Measurements from ENCODE around the gene C11orf58.
A peak's percentile ranks its signal among the peaks of the same experiment; 100 is the strongest.

The C11orf58 gene

GRCh38 chr11:16786131-16786530 lies 47.7 kb downstream of the C11orf58 start:
- DNase-seq, result no peak

DNA sequence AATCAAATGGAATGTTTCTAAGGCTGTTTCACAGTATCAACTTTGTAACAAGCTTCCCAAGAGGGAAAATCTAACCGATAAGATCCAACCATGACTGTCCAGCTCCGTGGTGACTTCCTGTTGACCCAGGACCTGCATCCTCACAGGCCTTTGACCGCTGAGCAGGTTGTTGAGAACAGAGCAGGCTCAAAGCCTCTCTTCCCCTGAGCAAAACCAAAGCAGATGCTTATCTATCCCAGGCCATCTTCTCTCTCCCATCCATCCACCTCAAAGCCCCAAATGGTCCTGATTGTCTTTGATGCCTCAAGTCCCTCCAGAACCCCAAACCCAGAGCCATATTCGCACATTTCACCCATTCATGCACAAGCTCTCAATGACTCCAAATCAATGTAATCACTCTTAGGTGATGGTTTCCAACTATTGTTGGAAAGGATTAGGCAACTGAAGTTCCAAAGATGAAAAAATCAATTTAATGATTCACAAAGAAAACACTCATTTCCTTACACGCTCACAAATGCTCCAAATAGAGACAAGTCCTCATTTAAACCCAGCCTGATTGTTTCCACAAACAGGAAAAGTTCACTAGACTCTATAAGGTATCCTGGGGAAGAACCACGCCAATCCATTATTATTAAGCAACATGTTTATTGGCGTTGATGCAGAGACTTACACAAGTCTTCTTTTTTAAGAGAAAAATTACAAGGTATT lies 48.7 kb downstream of the C11orf58 start:
- no peak for DNase-seq

GRCh38 chr11:16788141-16789062 lies 50.0 kb downstream of the C11orf58 start:
- peak; percentile 58 for DNase-seq

DNA sequence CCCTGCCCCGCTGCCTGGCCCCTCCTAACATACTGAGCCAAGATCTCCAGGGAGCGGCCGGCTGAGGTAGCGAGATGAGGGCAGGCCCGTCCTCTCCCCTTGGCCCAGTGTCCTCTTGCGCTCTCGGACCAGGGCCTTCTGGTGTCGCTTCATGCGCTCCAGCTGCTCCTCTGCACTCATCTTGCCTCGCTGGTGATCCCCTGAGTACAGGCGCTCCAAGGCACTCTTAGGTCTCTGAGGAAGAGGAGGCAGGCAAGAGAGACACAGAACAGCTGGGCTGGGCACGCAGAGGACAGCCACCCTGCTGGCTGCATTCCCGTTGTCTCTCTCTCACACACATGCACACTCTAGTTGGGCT lies 50.6 kb downstream of the C11orf58 start:
- no peak for DNase-seq

- DNase-seq, result no peak
These were observed 51.4 kb downstream of the C11orf58 start for GRCh38 chr11:16789560-16790485.

GRCh38 chr11:16790486-16791190 lies 52.2 kb downstream of the C11orf58 start:
- no peak for DNase-seq

DNA sequence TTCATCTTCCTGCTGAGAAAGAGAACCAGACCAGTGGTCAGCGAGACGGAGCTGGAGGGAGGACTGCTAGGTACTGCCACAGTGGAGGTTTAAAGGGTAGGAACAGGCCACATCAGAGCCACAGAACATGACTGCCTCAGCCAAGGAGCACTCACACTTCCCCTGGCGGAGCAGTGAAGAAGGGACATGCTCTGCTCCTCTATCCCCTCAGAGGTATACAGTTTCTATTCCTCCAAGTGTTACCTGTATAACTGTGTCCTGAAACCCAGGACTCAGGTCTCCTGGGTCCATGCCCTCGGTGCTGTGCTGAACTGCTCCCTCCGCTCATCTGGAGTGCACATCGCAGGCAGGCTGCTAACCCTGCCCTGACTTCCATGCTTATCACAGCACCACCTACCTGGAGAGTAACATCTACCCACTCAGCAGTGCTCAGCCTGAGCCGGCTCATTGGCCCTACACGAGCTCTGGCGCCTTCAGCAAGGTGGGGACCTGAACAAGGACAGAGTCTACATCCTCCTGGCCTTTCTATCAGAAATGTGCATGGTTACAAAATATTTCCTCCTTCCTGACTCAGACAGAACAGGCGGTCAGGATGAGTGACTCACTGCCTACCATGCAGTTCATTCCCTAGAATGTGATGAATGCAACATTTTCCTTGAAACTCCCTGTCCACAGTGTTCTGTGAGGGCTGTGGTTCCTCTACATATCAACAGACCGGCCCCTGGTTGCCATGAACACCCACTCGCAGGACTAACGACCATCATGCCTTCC lies 52.9 kb downstream of the C11orf58 start:
- DNase-seq, result no peak

- DNase-seq, result no peak
These were observed 54.0 kb downstream of the C11orf58 start for GRCh38 chr11:16792426-16792825.

GRCh38 chr11:16793009-16793408 lies 54.6 kb downstream of the C11orf58 start:
- DNase-seq, result no peak

GRCh38 chr11:16793511-16793910 lies 55.1 kb downstream of the C11orf58 start:
- DNase-seq, result no peak

DNA sequence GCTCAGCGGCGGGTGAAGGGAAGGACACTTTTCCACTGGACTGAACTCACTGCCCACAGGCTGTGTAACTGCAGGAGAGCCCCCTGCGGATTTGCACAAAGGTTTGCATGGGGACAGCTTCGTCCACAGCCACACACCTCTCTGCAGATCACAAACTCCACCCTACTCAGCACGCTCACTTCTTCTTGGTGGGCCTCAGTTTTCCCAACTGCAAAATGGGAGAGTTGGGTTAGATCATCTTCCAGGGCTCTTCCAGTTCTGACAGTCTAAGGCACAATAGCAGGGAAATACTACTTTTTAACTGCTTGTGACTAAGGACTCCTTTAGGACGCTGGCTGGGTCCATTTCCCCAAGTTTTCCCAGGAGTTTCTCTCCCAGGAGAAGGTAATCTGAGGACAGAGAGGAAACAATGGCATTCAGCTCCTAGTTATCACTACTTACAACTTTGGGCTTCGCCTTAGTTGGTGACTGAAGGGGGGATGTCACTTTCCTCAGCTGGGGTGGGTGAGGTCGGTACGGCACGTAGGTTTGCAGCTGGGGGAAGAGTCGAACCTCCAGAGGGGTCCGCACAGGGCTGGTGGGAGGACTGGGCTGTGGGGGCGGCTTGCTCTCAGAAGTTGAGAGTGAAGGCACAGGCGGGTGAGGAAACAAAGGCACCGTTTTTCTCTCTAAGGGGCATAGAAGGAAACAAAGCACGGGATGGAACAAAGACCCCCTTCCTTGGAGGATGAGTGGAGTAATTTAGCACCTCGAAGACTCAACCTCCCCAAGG lies 55.8 kb downstream of the C11orf58 start:
- DNase-seq, result no peak

GRCh38 chr11:16795146-16795545 lies 56.7 kb downstream of the C11orf58 start:
- DNase-seq, result no peak

DNA sequence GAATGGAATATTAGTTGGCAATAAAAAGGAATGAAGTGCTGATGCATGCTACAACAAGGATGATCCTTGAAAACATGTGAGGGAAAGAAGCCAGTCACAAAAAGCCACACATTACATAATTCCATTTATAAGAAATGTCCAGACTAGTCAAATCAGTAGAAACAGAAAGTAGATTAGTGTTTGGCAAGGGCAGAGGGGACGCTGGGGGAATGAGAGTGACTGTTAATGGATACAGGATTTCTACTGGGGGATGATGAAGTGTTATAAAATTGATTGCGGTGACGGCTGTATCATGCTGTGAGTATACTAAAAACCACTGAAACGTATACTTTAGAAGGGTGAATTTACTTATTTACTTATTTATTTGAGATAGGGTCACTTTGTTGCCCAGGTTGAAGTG lies 57.9 kb downstream of the C11orf58 start:
- DNase-seq, result no peak

DNA sequence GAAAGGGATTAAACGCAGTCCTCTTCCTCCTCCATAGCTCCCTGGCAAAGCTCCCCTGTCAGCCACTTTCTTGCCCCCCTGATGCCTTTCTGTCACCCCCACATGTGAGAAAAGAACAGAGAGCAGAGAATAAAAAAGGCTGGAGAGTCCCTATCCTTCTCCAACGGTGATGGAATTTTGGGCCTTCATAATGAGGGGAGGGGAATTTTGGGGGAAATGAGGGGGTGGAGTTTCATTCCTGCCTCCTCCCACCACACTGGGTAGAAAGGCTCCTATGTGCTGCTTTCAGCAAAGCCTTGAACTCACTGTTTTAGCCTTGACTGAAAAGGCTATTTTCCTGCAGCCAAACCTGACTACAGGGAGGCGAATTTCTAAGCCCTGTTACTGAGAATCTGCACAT lies 59.3 kb downstream of the C11orf58 start:
- no peak for DNase-seq

DNA sequence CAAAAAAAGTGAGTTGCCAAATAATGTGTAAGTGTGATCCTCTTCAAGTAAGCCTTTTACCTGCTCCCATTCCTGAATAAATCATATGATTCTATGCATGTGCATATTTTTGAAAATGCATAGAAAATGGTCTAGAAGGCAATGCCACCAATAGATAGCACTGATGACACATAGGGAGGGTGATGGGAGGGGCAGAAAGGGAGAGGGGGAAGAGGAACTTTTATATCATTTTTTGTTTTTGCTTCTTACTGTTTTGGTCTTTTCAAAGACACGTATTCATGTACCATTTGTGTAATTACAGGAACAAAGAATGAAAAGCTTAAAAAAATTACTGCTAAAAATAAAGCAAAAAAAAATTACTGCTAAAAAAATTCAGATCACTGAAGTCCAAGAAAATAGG lies 60.8 kb downstream of the C11orf58 start:
- DNase-seq, result no peak

DNA sequence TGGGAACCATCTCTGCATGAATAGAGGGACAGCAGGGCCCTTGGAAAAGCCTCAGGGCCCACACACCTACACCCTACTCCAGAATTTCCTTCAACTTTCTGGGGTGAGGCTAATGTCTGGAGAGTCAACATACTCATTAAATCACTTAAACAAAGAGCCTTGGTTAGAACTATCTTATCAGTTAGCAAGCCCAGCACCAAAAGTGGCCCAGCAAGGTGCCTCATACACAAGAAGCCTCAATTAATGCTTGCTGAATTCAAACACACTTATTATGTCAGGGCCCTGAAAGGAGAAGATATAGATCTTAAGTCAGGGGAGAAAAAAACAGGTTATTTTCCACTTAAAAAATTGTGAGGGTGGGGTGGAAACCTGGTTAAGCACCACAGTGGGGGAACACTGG lies 61.4 kb downstream of the C11orf58 start:
- DNase-seq, result no peak

- DNase-seq, result no peak
These were observed 61.9 kb downstream of the C11orf58 start for GRCh38 chr11:16800382-16800781.

GRCh38 chr11:16801288-16801980 lies 63.0 kb downstream of the C11orf58 start:
- no peak for DNase-seq

DNA sequence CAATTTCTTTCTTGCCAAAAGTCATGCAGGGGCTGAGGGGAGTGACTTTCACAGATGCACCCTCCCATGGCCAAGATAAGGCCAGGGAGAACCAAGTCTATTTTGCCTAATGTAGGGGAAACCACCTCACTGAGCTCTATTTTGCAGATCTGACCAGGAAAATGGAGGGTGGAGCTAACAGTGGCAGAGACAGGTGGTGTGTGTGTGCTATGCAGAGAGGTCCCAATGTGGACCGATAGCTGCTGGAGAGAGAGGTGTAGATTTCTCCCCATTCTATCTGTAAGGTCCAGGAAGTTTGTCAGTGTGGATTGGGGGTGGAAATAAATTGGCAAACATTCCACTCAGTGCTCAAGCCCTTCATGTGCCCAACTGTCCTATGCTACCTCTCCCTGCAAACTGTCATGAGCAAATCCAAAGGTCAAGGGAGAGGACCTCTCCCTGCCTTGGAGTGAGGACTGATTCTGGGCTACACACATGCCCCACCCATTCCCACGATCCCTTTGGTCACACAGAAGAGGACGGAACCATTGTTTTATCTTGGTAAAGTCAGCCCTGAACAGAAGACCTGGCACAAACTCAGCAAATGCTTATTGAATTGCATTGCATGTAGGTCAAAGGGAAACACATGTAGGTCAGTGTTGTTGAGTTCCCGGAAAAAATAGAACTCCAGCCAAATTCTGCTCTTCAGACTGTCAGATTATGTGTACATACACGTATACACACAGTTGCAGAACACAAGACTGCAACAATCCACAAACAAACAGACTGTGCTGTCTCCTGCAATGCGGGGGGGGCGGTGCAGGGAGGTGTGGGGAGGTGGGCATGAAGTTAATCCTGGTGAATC lies 65.9 kb downstream of the C11orf58 start:
- no peak for DNase-seq

All from stimulated activated CD4-positive, alpha-beta T cell treated with anti-CD3 and anti-CD28 coated beads, Interleukin-4, amount 100 ng/mL, for 24 hours (primary cell).